DOHH2 (cell line): ENCODE results near the gene CCL21.
"Not testable (repeated sequence)": the region's sequence is repeated elsewhere in the genome, so short reads cannot be mapped to it uniquely, and the experiment has no call there.

Experiments
- H3F3A ChIP-seq: fragments of 200-600 bp; sonication (generic), shearing (Covaris generic); 2 replicates; pipeline ENCODE4 v1.6.0; 2016; ENCODE audit warnings: antibody characterized with exemption, mild to moderate bottlenecking; ENCODE audit not compliant: control insufficient read depth, insufficient read depth
- H3K27ac ChIP-seq: fragments of 200-600 bp; sonication (generic); 2 replicates; pipeline ENCODE4 v1.5.1; 2014; ENCODE audit warnings: low read depth, mild to moderate bottlenecking, low read length, moderate library complexity
- H3K27me3 ChIP-seq: fragments of 200-600 bp; sonication (generic); 2 replicates; pipeline ENCODE4 v1.6.1; 2014; ENCODE audit warnings: mild to moderate bottlenecking, low read length, mixed read lengths; ENCODE audit not compliant: control insufficient read depth
- H3K36me3 ChIP-seq: fragments of 200-600 bp; sonication (generic); 2 replicates; pipeline ENCODE4 v1.6.1; 2014; ENCODE audit warnings: mild to moderate bottlenecking, low read length, moderate library complexity, mixed read lengths; ENCODE audit not compliant: control insufficient read depth
- H3K4me1 ChIP-seq: fragments of 200-600 bp; sonication (generic); 2 replicates; pipeline ENCODE4 v1.6.1; 2014; ENCODE audit warnings: mild to moderate bottlenecking, low read length, mixed read lengths; ENCODE audit not compliant: control insufficient read depth
- H3K4me2 ChIP-seq: fragments of 200-600 bp; sonication (generic); 2 replicates; pipeline ENCODE4 v1.6.0; 2014; ENCODE audit warnings: mild to moderate bottlenecking, low read length, moderate library complexity
- H3K4me3 ChIP-seq: fragments of 200-600 bp; sonication (generic); 2 replicates; pipeline ENCODE4 v1.5.1; 2014; ENCODE audit warnings: mild to moderate bottlenecking, low read length, mixed read lengths
- H3K79me2 ChIP-seq: fragments of 200-600 bp; sonication (generic); 2 replicates; pipeline ENCODE4 v1.6.1; 2014; ENCODE audit warnings: mild to moderate bottlenecking, low read length, mixed read lengths; ENCODE audit not compliant: control insufficient read depth
- H3K9me2 ChIP-seq: fragments of 200-600 bp; sonication (generic); replicated peaks from 2 replicates; pipeline ENCODE4 v1.6.1; 2014; ENCODE audit warnings: mild to moderate bottlenecking, low read length, mixed read lengths; ENCODE audit not compliant: control insufficient read depth
- H3K9me3 ChIP-seq: fragments of 200-600 bp; sonication (generic); 2 replicates; pipeline ENCODE4 v1.6.1; 2014; ENCODE audit warnings: antibody characterized with exemption, low read length, mixed read lengths; ENCODE audit not compliant: control insufficient read depth, insufficient read depth
- H4K20me1 ChIP-seq: fragments of 200-600 bp; sonication (generic); 2 replicates; pipeline ENCODE4 v1.6.0; 2014; ENCODE audit warnings: low read depth, mild to moderate bottlenecking, antibody characterized with exemption, low read length, moderate library complexity; ENCODE audit not compliant: control insufficient read depth, insufficient read depth
- CTCF ChIP-seq: fragments of 200-600 bp; sonication (generic); IDR thresholded peaks from one replicate; pipeline ENCODE4 v1.5.1; 2014; ENCODE audit warnings: antibody characterized with exemption, mild to moderate bottlenecking, low read depth, low read length; ENCODE audit not compliant: poor library complexity, severe bottlenecking
- EZH2phosphoT487 ChIP-seq: fragments of 200-600 bp; sonication (generic); IDR thresholded peaks from 2 replicates; pipeline ENCODE4 v1.6.1; 2017; ENCODE audit warnings: borderline replicate concordance, mild to moderate bottlenecking, antibody characterized with exemption, low read length, moderate library complexity, mixed read lengths

CCL21 gene

GRCh38 chr9:34744295-34745221 lies 34.6 kb upstream of the CCL21 start:
- no peak for TF ChIP-seq EZH2phosphoT487
- TF ChIP-seq CTCF = no peak
- H3F3A ChIP-seq = no peaks in the 10 kb centered on the region
- no peak overlapping the region for H3K4me3 ChIP-seq
- no peaks in the 10 kb centered on the region for H3K36me3 ChIP-seq
- H3K4me1 ChIP-seq = no peaks in the 10 kb centered on the region
- H3K27ac ChIP-seq = no peak overlapping the region
- H3K4me2 ChIP-seq = no peak overlapping the region
- H4K20me1 ChIP-seq = no peaks in the 10 kb centered on the region
- no peaks in the 10 kb centered on the region for H3K9me2 ChIP-seq
- no peaks in the 10 kb centered on the region for H3K9me3 ChIP-seq
- H3K79me2 ChIP-seq = no peaks in the 10 kb centered on the region
- peaks cover 3% of the 10 kb centered on the region for H3K27me3 ChIP-seq

- H3F3A ChIP-seq = no peaks in the 10 kb centered on the region
- no peaks in the 10 kb centered on the region for H3K4me1 ChIP-seq
- peaks cover 3% of the 10 kb centered on the region for H3K27me3 ChIP-seq
- no peaks in the 10 kb centered on the region for H3K79me2 ChIP-seq
- no peaks in the 10 kb centered on the region for H3K9me3 ChIP-seq
- no peaks in the 10 kb centered on the region for H3K36me3 ChIP-seq
- H3K9me2 ChIP-seq = no peaks in the 10 kb centered on the region
- no peak overlapping the region for H3K4me3 ChIP-seq
- no peak overlapping the region for H3K27ac ChIP-seq
- H3K4me2 ChIP-seq = no peak overlapping the region
- no peaks in the 10 kb centered on the region for H4K20me1 ChIP-seq
- no peak for TF ChIP-seq CTCF
- no peak for TF ChIP-seq EZH2phosphoT487
These were observed 32.8 kb upstream of the CCL21 start for GRCh38 chr9:34742710-34743109.

- TF ChIP-seq EZH2phosphoT487 = no peak
- H3K4me2 ChIP-seq = no peak overlapping the region
- no peaks in the 10 kb centered on the region for H3K79me2 ChIP-seq
- no peaks in the 10 kb centered on the region for H3F3A ChIP-seq
- H3K36me3 ChIP-seq = no peaks in the 10 kb centered on the region
- no peaks in the 10 kb centered on the region for H3K9me2 ChIP-seq
- peaks cover 3% of the 10 kb centered on the region for H3K27me3 ChIP-seq
- H3K27ac ChIP-seq = no peak overlapping the region
- no peaks in the 10 kb centered on the region for H3K9me3 ChIP-seq
- H4K20me1 ChIP-seq = no peaks in the 10 kb centered on the region
- no peaks in the 10 kb centered on the region for H3K4me1 ChIP-seq
- H3K4me3 ChIP-seq = no peak overlapping the region
These were observed 31.7 kb upstream of the CCL21 start for GRCh38 chr9:34741628-34742027.

- H3K4me3 ChIP-seq, H3F3A ChIP-seq, H3K27ac ChIP-seq, H3K9me2 ChIP-seq, H3K4me1 ChIP-seq, H3K36me3 ChIP-seq, H3K27me3 ChIP-seq, H3K4me2 ChIP-seq, H3K79me2 ChIP-seq, H3K9me3 ChIP-seq, H4K20me1 ChIP-seq: not testable (repeated sequence)
These were observed 30.2 kb upstream of the CCL21 start for GRCh38 chr9:34740176-34740575.
